ENCODE results near the gene GSX2. TPM values are rescaled to one million over a fixed set of nuclear protein-coding genes. Genes with fewer than 3 reads are reported as not detected.

The GSX2 gene
- total RNA-seq, 2 donors from 2014 or later: not detected

GRCh38 chr4:54098375-54098774, 1.6 kb upstream of the GSX2 start:
- no peak overlapping the region for H3K4me3 ChIP-seq
- intact Hi-C loops (cut with DNase I): no loop called here
- H3K4me1 ChIP-seq: peaks cover 29% of the 10 kb centered on the region
- ATAC-seq (no peak), DNase-seq (no peak)
- no peak overlapping the region for H3K27ac ChIP-seq
- H3K9me3 ChIP-seq: no peaks in the 10 kb centered on the region
- H3K36me3 ChIP-seq (replicated peaks in 1 of 2; ENCODE audit: insufficient read depth in 1 of 2, low read depth in 2 of 2): no peaks in the 10 kb centered on the region
- no peak for TF ChIP-seq CTCF (IDR thresholded peaks at IDR 0.05)
- 12 to 19% methylated on average over 5 of the region's 5 CpGs for whole genome bisulfite sequencing, 2 donors
- peaks cover 0 to 59% of the 10 kb centered on the region in 2 donors for H3K27me3 ChIP-seq

GRCh38 chr4:54099287-54099747, 646 bp upstream of the GSX2 start:
- intact Hi-C loops (cut with DNase I): no loop called here
- ATAC-seq: no peak
- Histone ChIP-seq H3K27me3 (peaks cover 0 to 52% of the 10 kb centered on the region in 2 donors), H3K4me3 (no peak overlapping the region), H3K4me1 (peaks cover 29% of the 10 kb centered on the region), H3K9me3 (no peaks in the 10 kb centered on the region), H3K36me3 (replicated peaks in 1 of 2; ENCODE audit: insufficient read depth in 1 of 2, low read depth in 2 of 2) (no peaks in the 10 kb centered on the region), H3K27ac (no peak overlapping the region)
- 0% methylated on average over 6 to 17 of the region's 17 CpGs for WGBS, 2 donors
- TF ChIP-seq POLR2A (IDR thresholded peaks at IDR 0.05) (no peak), CTCF (IDR thresholded peaks at IDR 0.05) (no peak)
- DNase-seq: no peak

GRCh38 chr4:54100595-54101189, 729 bp downstream of the GSX2 start:
- H3K36me3 ChIP-seq (replicated peaks in 1 of 2; ENCODE audit: insufficient read depth in 1 of 2, low read depth in 2 of 2): no peaks in the 10 kb centered on the region
- TF ChIP-seq POLR2A (IDR thresholded peaks at IDR 0.05) (no peak), CTCF (IDR thresholded peaks at IDR 0.05) (no peak)
- no peak overlapping the region for H3K4me3 ChIP-seq
- H3K27me3 ChIP-seq: peaks cover 0 to 40% of the 10 kb centered on the region in 2 donors
- DNase-seq (no peak), ATAC-seq (no peak)
- H3K4me1 ChIP-seq: peaks cover 29% of the 10 kb centered on the region
- no peaks in the 10 kb centered on the region for H3K9me3 ChIP-seq
- intact Hi-C loops (cut with DNase I): no loop called here
- 2 to 4% methylated on average over 24 to 42 of the region's 46 CpGs for WGBS, 2 donors
- H3K27ac ChIP-seq: no peak overlapping the region

- ATAC-seq (no peak), DNase-seq (no peak)
- Histone ChIP-seq H3K4me3 (no peak overlapping the region), H3K27me3 (peaks cover 0 to 35% of the 10 kb centered on the region in 2 donors), H3K9me3 (no peaks in the 10 kb centered on the region), H3K36me3 (replicated peaks in 1 of 2; ENCODE audit: insufficient read depth in 1 of 2, low read depth in 2 of 2) (no peaks in the 10 kb centered on the region), H3K27ac (no peak overlapping the region), H3K4me1 (peaks cover 29% of the 10 kb centered on the region)
- WGBS, 2 donors: 5 to 10% methylated on average over 32 to 50 of the region's 50 CpGs
- intact Hi-C loops (cut with DNase I): no loop called here
- no peak for TF ChIP-seq CTCF (IDR thresholded peaks at IDR 0.05)
- TF ChIP-seq POLR2A (IDR thresholded peaks at IDR 0.05): no peak
Measured at GRCh38 chr4:54101190-54102041, 1.5 kb downstream of the GSX2 start.

Data from body of pancreas (tissue), 4 donors.